Esophagus muscularis mucosa (tissue), 3 donors: ENCODE data around the gene EDIL3.

Experiments
- CTCF ChIP-seq, 3 experiments: fragments of 200-600 bp in 2 of 3; fragments of 450-650 bp in 1 of 3; sonication (generic) in 2 of 3; IDR thresholded peaks; one replicate each; pipeline ENCODE4 v1.5.1; 2017 to 2019; ENCODE audit warnings: antibody characterized with exemption in 3 of 3, mild to moderate bottlenecking in 2 of 3, moderate library complexity in 1 of 3
- POLR2AphosphoS5 ChIP-seq, 2 donors: sonication (generic); formaldehyde crosslinking; IDR thresholded peaks; one replicate each; pipeline ENCODE4 v1.6.1; 2017; ENCODE audit warnings: antibody characterized with exemption in 2 of 2

GRCh38 chr5:84251503-84251902 is 133.2 kb downstream of the EDIL3 start:
- TF ChIP-seq POLR2AphosphoS5 (IDR thresholded peaks at IDR 0.05): no peak
- no peak for TF ChIP-seq CTCF (IDR thresholded peaks at IDR 0.05)
